Right atrium auricular region (tissue), 2 donors: ENCODE measurements around the gene C5orf46. TPM values are rescaled to one million over a fixed set of nuclear protein-coding genes. Genes with fewer than 3 reads are reported as not detected.

ENCODE experiments used
- DNase-seq: peaks from one replicate; pipeline ENCODE4 v3.0.0-alpha.2; 2019; ENCODE audit warnings: low spot score
- H3K27ac ChIP-seq, 2 donors: fragments of 200-600 bp; sonication (generic); 1 replicate in 1 of 2; 2 replicates in 1 of 2; pipeline ENCODE4 v1.5.1; 2016 to 2019
- H3K27me3 ChIP-seq, 2 donors: fragments of 200-600 bp; sonication (generic); one replicate each; pipeline versions ENCODE4 v1.5.1 to v1.6.0; 2017 to 2019
- H3K36me3 ChIP-seq: fragments of 200-600 bp; sonication (generic); one replicate; pipeline ENCODE4 v1.5.1; 2016
- H3K4me1 ChIP-seq, 2 donors: fragments of 200-600 bp; sonication (generic); one replicate each; pipeline versions ENCODE4 v1.5.1 to v1.6.0; 2017 to 2019
- H3K4me3 ChIP-seq, 2 donors: fragments of 200-600 bp; sonication (generic); 1 replicate in 1 of 2; 2 replicates in 1 of 2; pipeline ENCODE4 v1.5.1; 2017 to 2019; ENCODE audit warnings: mild to moderate bottlenecking in 1 of 2, moderate library complexity in 1 of 2
- H3K9me3 ChIP-seq, 2 donors: fragments of 200-600 bp; sonication (generic); one replicate each; pipeline ENCODE4 v1.5.1; 2019
- total RNA-seq, 2 donors: library from RNA; depleted of rRNA; stranded (reverse); fragments of >200 nt; gene quantifications; one replicate each; pipeline ENCODE4 v1.1.0, GENCODE V29; 2016
- TF ChIP-seq, protein P1 (sequence below), 2 donors: fragments of 200-600 bp; sonication (generic); IDR thresholded peaks; one replicate each; pipeline ENCODE4 v1.5.1; 2019; ENCODE audit warnings: antibody characterized with exemption in 2 of 2

C5orf46 gene
- total RNA-seq, 2 donors from 2014 or later: 2.7 TPM; not detected in 1

GRCh38 chr5:147853372-147853987 lies 52.9 kb downstream of the C5orf46 start:
- H3K4me1 ChIP-seq: no peaks in the 10 kb centered on the region
- TF ChIP-seq, protein P1, sequence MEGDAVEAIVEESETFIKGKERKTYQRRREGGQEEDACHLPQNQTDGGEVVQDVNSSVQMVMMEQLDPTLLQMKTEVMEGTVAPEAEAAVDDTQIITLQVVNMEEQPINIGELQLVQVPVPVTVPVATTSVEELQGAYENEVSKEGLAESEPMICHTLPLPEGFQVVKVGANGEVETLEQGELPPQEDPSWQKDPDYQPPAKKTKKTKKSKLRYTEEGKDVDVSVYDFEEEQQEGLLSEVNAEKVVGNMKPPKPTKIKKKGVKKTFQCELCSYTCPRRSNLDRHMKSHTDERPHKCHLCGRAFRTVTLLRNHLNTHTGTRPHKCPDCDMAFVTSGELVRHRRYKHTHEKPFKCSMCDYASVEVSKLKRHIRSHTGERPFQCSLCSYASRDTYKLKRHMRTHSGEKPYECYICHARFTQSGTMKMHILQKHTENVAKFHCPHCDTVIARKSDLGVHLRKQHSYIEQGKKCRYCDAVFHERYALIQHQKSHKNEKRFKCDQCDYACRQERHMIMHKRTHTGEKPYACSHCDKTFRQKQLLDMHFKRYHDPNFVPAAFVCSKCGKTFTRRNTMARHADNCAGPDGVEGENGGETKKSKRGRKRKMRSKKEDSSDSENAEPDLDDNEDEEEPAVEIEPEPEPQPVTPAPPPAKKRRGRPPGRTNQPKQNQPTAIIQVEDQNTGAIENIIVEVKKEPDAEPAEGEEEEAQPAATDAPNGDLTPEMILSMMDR (IDR thresholded peaks at IDR 0.05): no peak

DNA sequence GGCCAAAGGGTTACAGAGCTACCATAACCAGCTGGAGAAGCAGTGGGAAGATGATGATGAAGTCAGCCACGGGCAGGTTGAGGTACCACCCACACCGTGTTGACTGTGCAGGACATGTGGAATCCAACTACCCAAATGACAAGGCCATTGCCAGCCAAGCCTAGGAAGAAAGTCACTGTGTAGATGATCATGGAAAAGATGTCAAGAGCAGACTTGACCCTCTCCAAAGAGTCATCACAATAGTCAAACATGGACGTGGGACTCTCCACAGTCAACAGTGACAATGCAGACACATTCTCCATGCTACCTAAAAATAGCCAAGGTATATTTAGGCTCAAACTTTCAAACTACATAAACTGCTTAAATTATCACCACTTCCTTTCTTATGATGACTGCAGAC lies 54.0 kb downstream of the C5orf46 start:
- Histone ChIP-seq H3K36me3 (no peaks in the 10 kb centered on the region), H3K4me1 (no peaks in the 10 kb centered on the region), H3K27me3 (no peaks in the 10 kb centered on the region), H3K27ac (no peak overlapping the region), H3K9me3 (no peaks in the 10 kb centered on the region), H3K4me3 (no peak overlapping the region)
- TF ChIP-seq, protein P1 (IDR thresholded peaks at IDR 0.05): no peak
- no peak for DNase-seq

More at GRCh38 chr5:147853372-147853987, 52.9 kb downstream of the C5orf46 start:
- H3K27me3 ChIP-seq: no peaks in the 10 kb centered on the region
- no peak overlapping the region for H3K4me3 ChIP-seq
- no peaks in the 10 kb centered on the region for H3K36me3 ChIP-seq
- DNase-seq: no peak
- no peaks in the 10 kb centered on the region for H3K9me3 ChIP-seq
- no peak overlapping the region for H3K27ac ChIP-seq

DNA sequence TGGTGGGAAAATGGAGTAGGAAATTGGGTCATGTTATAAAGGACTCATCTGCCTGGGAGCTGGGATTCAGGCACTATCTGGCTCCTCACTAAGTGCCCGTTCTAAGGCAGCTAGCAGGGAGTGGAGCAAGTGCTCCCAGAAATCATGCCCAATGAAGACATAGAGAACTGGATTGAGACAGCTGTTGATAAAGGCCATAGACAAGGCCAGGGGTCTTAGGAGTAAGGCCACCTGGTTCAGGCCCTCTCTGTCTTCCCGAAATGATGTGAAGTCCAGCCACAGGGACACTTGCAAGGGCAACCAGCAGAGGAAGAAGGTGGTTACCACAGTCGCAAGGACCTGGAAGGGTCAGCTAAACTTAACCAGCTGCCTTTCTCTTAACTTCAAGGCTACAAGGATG lies 54.8 kb downstream of the C5orf46 start:
- Histone ChIP-seq H3K4me3 (no peak overlapping the region), H3K4me1 (no peaks in the 10 kb centered on the region), H3K9me3 (no peaks in the 10 kb centered on the region), H3K27me3 (no peaks in the 10 kb centered on the region), H3K36me3 (no peaks in the 10 kb centered on the region), H3K27ac (no peak overlapping the region)
- TF ChIP-seq, protein P1 (IDR thresholded peaks at IDR 0.05): no peak
- no peak for DNase-seq

DNA sequence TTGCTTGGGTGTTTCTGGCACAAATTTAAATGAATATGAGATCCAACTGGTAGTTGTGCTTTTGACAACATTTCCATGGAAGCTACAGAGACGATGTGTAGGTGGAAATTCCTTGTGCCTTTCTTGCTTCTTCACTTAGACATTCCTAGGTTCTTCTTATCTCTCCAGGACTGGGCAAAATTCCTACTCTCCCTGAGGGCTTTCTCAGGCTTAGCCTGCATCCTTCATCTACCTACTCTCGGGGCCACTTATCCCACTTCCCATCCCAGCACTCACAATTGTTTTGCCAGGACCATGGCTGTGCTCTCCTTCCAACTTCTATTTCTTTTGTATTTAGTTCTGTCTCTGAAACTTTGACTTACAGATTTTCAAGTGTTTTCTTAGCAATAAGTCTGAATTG lies 57.1 kb downstream of the C5orf46 start:
- Histone ChIP-seq H3K4me1 (no peaks in the 10 kb centered on the region), H3K4me3 (no peak overlapping the region), H3K27ac (no peak overlapping the region), H3K9me3 (no peaks in the 10 kb centered on the region), H3K36me3 (no peaks in the 10 kb centered on the region), H3K27me3 (no peaks in the 10 kb centered on the region)
- no peak for DNase-seq
- TF ChIP-seq, protein P1 (IDR thresholded peaks at IDR 0.05): no peak

DNA sequence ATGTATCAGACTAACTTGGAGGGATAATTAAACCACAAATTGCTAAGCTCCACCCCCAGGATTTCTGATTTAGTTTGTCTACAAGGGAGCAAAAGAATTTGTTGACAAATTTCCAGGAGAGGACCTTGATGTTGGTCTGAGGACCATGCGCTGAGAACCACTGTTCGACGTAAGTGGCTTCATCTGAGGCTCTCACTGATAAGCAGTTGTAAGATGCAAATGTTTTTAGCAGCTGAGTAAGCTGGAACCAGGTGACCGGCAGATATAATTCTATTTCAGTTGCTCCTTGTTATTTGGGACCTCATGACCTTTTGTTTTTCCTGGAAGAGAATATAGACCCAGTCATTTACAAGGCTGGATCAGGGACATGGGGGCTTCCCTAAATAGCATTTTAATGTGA lies 60.7 kb downstream of the C5orf46 start:
- no peak overlapping the region for H3K27ac ChIP-seq
- H3K9me3 ChIP-seq: no peaks in the 10 kb centered on the region
- H3K27me3 ChIP-seq: no peaks in the 10 kb centered on the region
- no peak for DNase-seq
- TF ChIP-seq, protein P1 (IDR thresholded peaks at IDR 0.05): no peak
- H3K4me1 ChIP-seq: no peaks in the 10 kb centered on the region
- H3K36me3 ChIP-seq: no peaks in the 10 kb centered on the region
- no peak overlapping the region for H3K4me3 ChIP-seq

DNA sequence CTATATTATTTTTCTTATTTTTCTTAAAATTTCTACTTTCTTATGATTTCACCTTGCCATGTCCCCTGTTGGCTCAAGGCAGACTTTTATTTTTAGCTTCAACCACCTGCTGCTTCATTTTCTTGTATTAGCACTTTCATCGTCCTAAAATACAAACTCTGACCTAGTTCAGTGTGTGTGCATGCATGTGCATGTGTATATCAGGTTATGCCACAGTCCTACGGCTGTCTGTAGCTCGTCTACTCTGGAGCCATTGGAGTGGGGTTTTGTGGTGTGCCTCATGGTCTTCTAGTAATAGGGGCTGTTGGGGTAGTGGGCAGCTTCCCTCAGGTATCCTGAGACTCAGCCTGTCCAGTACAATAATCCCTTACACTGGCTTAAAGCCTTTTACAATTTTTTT lies 61.5 kb downstream of the C5orf46 start:
- no peaks in the 10 kb centered on the region for H3K27me3 ChIP-seq
- H3K36me3 ChIP-seq: no peaks in the 10 kb centered on the region
- no peaks in the 10 kb centered on the region for H3K4me1 ChIP-seq
- no peak for DNase-seq
- H3K4me3 ChIP-seq: no peak overlapping the region
- no peaks in the 10 kb centered on the region for H3K9me3 ChIP-seq
- TF ChIP-seq, protein P1 (IDR thresholded peaks at IDR 0.05): no peak
- H3K27ac ChIP-seq: no peak overlapping the region
